Activated CD4-positive, alpha-beta T cell treated with anti-CD3 and anti-CD28 coated beads, Interleukin-2, amount 50 U/mL, for 24 hours (primary cell): ENCODE data around the gene SORBS1.

ENCODE experiments used
- DNase-seq, 2 donors: peaks; one replicate each; pipeline ENCODE4 v3.0.0-alpha.2; 2020; ENCODE audit warnings: low read depth in 1 of 2, low spot score in 1 of 2

Gene SORBS1

GRCh38 chr10:95414844-95415485 lies 146.2 kb downstream of the SORBS1 start:
- no peak for DNase-seq

- DNase-seq = no peak
Observed at GRCh38 chr10:95414016-95414830, 146.9 kb downstream of the SORBS1 start.

- no peak for DNase-seq
Observed at GRCh38 chr10:95413588-95413987, 147.6 kb downstream of the SORBS1 start.

- DNase-seq = no peak
Observed at GRCh38 chr10:95411635-95412034, 149.5 kb downstream of the SORBS1 start.

GRCh38 chr10:95408983-95409873 lies 151.9 kb downstream of the SORBS1 start:
- no peak for DNase-seq

- no peak for DNase-seq
Observed at GRCh38 chr10:95408148-95408960, 152.8 kb downstream of the SORBS1 start.

GRCh38 chr10:95407546-95407945 lies 153.6 kb downstream of the SORBS1 start:
- DNase-seq = no peak

GRCh38 chr10:95406651-95407280 lies 154.4 kb downstream of the SORBS1 start:
- DNase-seq = no peak

GRCh38 chr10:95405655-95406054 lies 155.5 kb downstream of the SORBS1 start:
- no peak for DNase-seq

GRCh38 chr10:95404864-95405263 lies 156.3 kb downstream of the SORBS1 start:
- DNase-seq = no peak

GRCh38 chr10:95404462-95404858 lies 156.7 kb downstream of the SORBS1 start:
- DNase-seq = no peak

GRCh38 chr10:95403700-95404461 lies 157.3 kb downstream of the SORBS1 start:
- DNase-seq = no peak

- no peak for DNase-seq
Observed at GRCh38 chr10:95401704-95402469, 159.3 kb downstream of the SORBS1 start.

- DNase-seq = no peak
Observed at GRCh38 chr10:95400787-95401186, 160.4 kb downstream of the SORBS1 start.

GRCh38 chr10:95399183-95399582 lies 162.0 kb downstream of the SORBS1 start:
- no peak for DNase-seq

- no peak for DNase-seq
Observed at GRCh38 chr10:95397747-95398146, 163.4 kb downstream of the SORBS1 start.

- no peak for DNase-seq
Observed at GRCh38 chr10:95395947-95396449, 165.2 kb downstream of the SORBS1 start.

- DNase-seq = no peak
Observed at GRCh38 chr10:95394161-95394880, 166.8 kb downstream of the SORBS1 start.
